OCI-LY3 (cell line): ENCODE data around the gene BCL7A.

Experiments used
- CTCF ChIP-seq: fragments of 200-600, 300-600 bp; sonication (generic); IDR thresholded peaks from 2 replicates; pipeline ENCODE4 v1.5.1; 2014; ENCODE audit warnings: antibody characterized with exemption, low read length, low read depth
- EZH2phosphoT487 ChIP-seq: fragments of 200-600 bp; shearing (Covaris generic); IDR thresholded peaks from 2 replicates; pipeline ENCODE4 v1.6.1; 2018; ENCODE audit warnings: antibody characterized with exemption, mixed run types, low read depth

- TF ChIP-seq CTCF (no peak), EZH2phosphoT487 (no peak)
Observed at GRCh38 chr12:122052285-122052684, 30.6 kb downstream of the BCL7A start.
